Measurements from ENCODE around the gene MOB3B.

The MOB3B gene

DNA sequence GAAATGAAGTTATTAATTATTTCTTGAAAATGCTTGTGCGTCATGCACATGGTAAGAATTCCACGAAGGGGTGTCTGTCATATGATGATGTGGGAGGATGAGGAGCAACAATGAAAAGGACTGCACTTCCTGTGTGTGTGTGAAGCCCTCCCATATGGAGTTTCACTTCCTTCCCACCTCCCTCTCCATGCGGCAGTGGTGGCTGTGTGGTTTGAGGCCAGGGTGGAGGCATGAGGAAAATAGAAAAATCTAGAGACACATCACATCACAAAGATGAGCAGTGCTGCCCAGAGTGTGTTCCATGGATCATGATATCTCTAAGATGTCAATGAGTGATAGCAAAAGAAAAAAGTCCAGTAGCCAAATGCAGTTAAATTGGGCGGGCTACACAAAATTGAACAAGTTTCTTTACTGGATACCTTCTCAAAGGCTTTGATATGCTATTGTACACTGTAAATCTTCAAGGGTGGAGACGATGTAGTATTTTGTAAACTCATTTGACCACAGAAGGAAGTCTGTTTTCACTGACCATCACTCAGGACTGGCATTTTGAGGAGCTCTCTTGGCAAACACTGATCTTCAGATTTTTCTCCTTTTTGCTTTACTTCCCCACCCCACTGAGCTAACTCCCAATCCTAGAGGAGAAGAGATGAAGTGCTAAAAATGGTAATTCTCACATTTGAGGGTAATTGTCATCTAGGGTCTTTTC lies 177.0 kb downstream of the MOB3B start:
- H3K27ac ChIP-seq: no peak overlapping the region
- TF ChIP-seq, protein P1, sequence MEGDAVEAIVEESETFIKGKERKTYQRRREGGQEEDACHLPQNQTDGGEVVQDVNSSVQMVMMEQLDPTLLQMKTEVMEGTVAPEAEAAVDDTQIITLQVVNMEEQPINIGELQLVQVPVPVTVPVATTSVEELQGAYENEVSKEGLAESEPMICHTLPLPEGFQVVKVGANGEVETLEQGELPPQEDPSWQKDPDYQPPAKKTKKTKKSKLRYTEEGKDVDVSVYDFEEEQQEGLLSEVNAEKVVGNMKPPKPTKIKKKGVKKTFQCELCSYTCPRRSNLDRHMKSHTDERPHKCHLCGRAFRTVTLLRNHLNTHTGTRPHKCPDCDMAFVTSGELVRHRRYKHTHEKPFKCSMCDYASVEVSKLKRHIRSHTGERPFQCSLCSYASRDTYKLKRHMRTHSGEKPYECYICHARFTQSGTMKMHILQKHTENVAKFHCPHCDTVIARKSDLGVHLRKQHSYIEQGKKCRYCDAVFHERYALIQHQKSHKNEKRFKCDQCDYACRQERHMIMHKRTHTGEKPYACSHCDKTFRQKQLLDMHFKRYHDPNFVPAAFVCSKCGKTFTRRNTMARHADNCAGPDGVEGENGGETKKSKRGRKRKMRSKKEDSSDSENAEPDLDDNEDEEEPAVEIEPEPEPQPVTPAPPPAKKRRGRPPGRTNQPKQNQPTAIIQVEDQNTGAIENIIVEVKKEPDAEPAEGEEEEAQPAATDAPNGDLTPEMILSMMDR (IDR thresholded peaks at IDR 0.05; ENCODE audit: low read depth, low read length): no peak
- H3K27me3 ChIP-seq (ENCODE audit: insufficient read depth, low read depth, severe bottlenecking): no peaks in the 10 kb centered on the region
- no peaks in the 10 kb centered on the region for H3K36me3 ChIP-seq
- DNase-seq: no peak
- H3K9me3 ChIP-seq (ENCODE audit: severe bottlenecking): no peaks in the 10 kb centered on the region
- no peak overlapping the region for H3K4me3 ChIP-seq (ENCODE audit: low read depth, low read length)

- Histone ChIP-seq H3K27me3 (ENCODE audit: insufficient read depth, low read depth, severe bottlenecking) (no peaks in the 10 kb centered on the region), H3K4me3 (ENCODE audit: low read depth, low read length) (no peak overlapping the region), H3K9me3 (ENCODE audit: severe bottlenecking) (no peaks in the 10 kb centered on the region), H3K36me3 (no peaks in the 10 kb centered on the region), H3K27ac (no peak overlapping the region)
- TF ChIP-seq, protein P1 (IDR thresholded peaks at IDR 0.05; ENCODE audit: low read depth, low read length): no peak
- no peak for DNase-seq
These were observed 178.2 kb downstream of the MOB3B start for GRCh38 chr9:27351438-27351837.

- Histone ChIP-seq H3K36me3 (no peaks in the 10 kb centered on the region), H3K27me3 (ENCODE audit: insufficient read depth, low read depth, severe bottlenecking) (no peaks in the 10 kb centered on the region), H3K9me3 (ENCODE audit: severe bottlenecking) (no peaks in the 10 kb centered on the region), H3K27ac (no peak overlapping the region), H3K4me3 (ENCODE audit: low read depth, low read length) (no peak overlapping the region)
- no peak for DNase-seq
- TF ChIP-seq, protein P1 (IDR thresholded peaks at IDR 0.05; ENCODE audit: low read depth, low read length): no peak
These were observed 179.1 kb downstream of the MOB3B start for GRCh38 chr9:27350382-27350976.

- no peaks in the 10 kb centered on the region for H3K27me3 ChIP-seq (ENCODE audit: insufficient read depth, low read depth, severe bottlenecking)
- no peak for DNase-seq
- no peak overlapping the region for H3K27ac ChIP-seq
- TF ChIP-seq, protein P1 (IDR thresholded peaks at IDR 0.05; ENCODE audit: low read depth, low read length): no peak
- H3K36me3 ChIP-seq: no peaks in the 10 kb centered on the region
- no peak overlapping the region for H3K4me3 ChIP-seq (ENCODE audit: low read depth, low read length)
- no peaks in the 10 kb centered on the region for H3K9me3 ChIP-seq (ENCODE audit: severe bottlenecking)
These were observed 179.9 kb downstream of the MOB3B start for GRCh38 chr9:27349698-27350080.

DNA sequence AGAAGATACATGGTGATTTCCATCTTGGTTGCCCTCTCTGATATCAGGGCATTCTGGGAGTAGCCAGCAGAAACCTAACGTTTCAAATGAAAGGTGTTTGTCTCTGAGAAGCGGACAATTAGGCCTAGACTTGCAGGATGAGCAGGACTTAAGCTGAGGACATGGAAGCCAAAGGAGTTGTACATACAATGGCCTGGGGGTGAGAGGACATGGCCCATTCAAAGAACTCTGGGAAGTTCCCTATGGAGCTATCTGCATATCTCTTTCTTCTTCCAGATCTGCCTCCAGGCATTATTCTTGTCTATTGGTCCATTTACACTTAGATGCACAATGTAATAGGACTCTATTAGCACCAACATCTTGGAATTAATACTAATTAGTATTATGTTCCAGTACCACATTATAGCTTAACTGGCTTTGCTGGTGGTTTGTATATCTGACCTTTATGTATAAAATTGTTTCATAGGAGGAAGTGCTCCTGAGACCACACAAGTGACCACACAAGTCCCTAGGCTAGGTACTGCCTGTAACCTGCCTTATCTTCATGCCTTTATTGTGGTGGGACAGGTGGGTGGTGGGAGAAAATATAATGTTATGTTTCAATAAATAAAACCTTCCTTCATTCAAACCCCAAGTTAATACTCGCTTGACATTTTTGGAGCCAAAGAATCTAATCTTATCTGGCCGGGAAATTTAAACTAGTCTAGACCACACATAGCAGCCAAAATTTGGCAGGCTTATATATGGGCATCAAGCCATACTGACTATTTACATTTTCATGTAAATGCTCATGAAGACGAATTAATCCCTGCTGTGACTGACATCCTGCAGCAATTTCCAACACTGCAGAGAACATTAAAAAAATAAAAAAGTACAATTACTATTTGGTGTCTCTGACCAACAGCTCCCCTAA lies 180.6 kb downstream of the MOB3B start:
- no peak for DNase-seq
- Histone ChIP-seq H3K27me3 (ENCODE audit: insufficient read depth, low read depth, severe bottlenecking) (no peaks in the 10 kb centered on the region), H3K27ac (no peak overlapping the region), H3K9me3 (ENCODE audit: severe bottlenecking) (no peaks in the 10 kb centered on the region), H3K36me3 (no peaks in the 10 kb centered on the region), H3K4me3 (ENCODE audit: low read depth, low read length) (no peak overlapping the region)
- TF ChIP-seq, protein P1 (IDR thresholded peaks at IDR 0.05; ENCODE audit: low read depth, low read length): no peak

Data from WERI-Rb-1 (cell line).